HepG2 (cell line): ENCODE data around the gene NOTUM. TPM values are rescaled to one million over a fixed set of nuclear protein-coding genes. Genes with fewer than 3 reads are reported as not detected.

Experiments used
- ELF1 ChIP-seq: sonication (generic); formaldehyde crosslinking; IDR thresholded peaks from 2 replicates; pipeline ENCODE4 v1.4.0; 2020; ENCODE audit warnings: missing genetic modification reagents
- ELF3 ChIP-seq: IDR thresholded peaks from 2 replicates; pipeline ENCODE4 v1.6.1; 2016; ENCODE audit warnings: missing genetic modification reagents, missing compliant biosample characterization
- ESRRA ChIP-seq: sonication (generic); formaldehyde crosslinking; IDR thresholded peaks from 2 replicates; pipeline ENCODE4 v1.5.1; 2020; ENCODE audit warnings: mild to moderate bottlenecking, low read depth, missing genetic modification reagents
- FOXM1 ChIP-seq: sonication (generic); formaldehyde crosslinking; IDR thresholded peaks from 2 replicates; pipeline ENCODE4 v1.5.0; 2020; ENCODE audit warnings: missing genetic modification reagents
- FOXP1 ChIP-seq, 2 experiments: fragments of 450-650 bp in 1 of 2; IDR thresholded peaks; 2 replicates each; pipeline ENCODE4 v1.6.1; 2017 to 2018; ENCODE audit warnings: antibody characterized with exemption in 1 of 2
- GATAD1 ChIP-seq: IDR thresholded peaks from 2 replicates; pipeline ENCODE4 v1.6.1; 2016; ENCODE audit warnings: missing genetic modification reagents, missing compliant biosample characterization
- HIVEP1 ChIP-seq: sonication (generic); formaldehyde crosslinking; IDR thresholded peaks from 2 replicates; pipeline ENCODE4 v1.4.0; 2020; ENCODE audit warnings: mild to moderate bottlenecking, missing genetic modification reagents
- KLF16 ChIP-seq, 2 experiments: sonication (generic) in 1 of 2; formaldehyde crosslinking in 1 of 2; IDR thresholded peaks; 2 replicates each; pipeline versions ENCODE4 v1.6.1 to v1.8.0; 2016 to 2023; ENCODE audit warnings: missing genetic modification reagents in 2 of 2, missing compliant biosample characterization in 1 of 2
- MXI1 ChIP-seq: IDR thresholded peaks from 3 replicates; pipeline ENCODE4 v1.6.1; 2012; ENCODE audit warnings: low read depth, low read length, inconsistent platforms, borderline replicate concordance
- NCOA5 ChIP-seq: sonication (generic); formaldehyde crosslinking; IDR thresholded peaks from 2 replicates; pipeline ENCODE4 v1.4.0; 2020; ENCODE audit warnings: missing genetic modification reagents
- PATZ1 ChIP-seq: sonication (generic); formaldehyde crosslinking; IDR thresholded peaks from 2 replicates; pipeline ENCODE4 v1.4.0; 2020; ENCODE audit warnings: missing genetic modification reagents
- POLR2A ChIP-seq, 2 experiments: IDR thresholded peaks; 2 replicates each; pipeline ENCODE4 v1.6.1; 2011; ENCODE audit warnings: low read depth in 2 of 2, low read length in 2 of 2, mild to moderate bottlenecking in 1 of 2, moderate library complexity in 1 of 2; ENCODE audit not compliant: insufficient read depth in 1 of 2
- THAP7 ChIP-seq: sonication (generic); formaldehyde crosslinking; IDR thresholded peaks from 2 replicates; pipeline ENCODE4 v1.8.1; 2023; ENCODE audit warnings: mild to moderate bottlenecking, missing genetic modification reagents
- ZFP36L2 ChIP-seq: sonication (generic); formaldehyde crosslinking; IDR thresholded peaks from 2 replicates; pipeline ENCODE4 v1.4.0; 2020; ENCODE audit warnings: missing genetic modification reagents
- ZFYVE20 ChIP-seq: sonication (generic); formaldehyde crosslinking; IDR thresholded peaks from 2 replicates; pipeline ENCODE4 v1.8.0; 2023; ENCODE audit warnings: low read depth, mild to moderate bottlenecking, moderate library complexity, missing genetic modification reagents, borderline replicate concordance
- ZNF160 ChIP-seq: sonication (generic); formaldehyde crosslinking; IDR thresholded peaks from 2 replicates; pipeline ENCODE4 v1.8.0; 2022; ENCODE audit warnings: mild to moderate bottlenecking, inconsistent platforms, missing genetic modification reagents
- ZNF232 ChIP-seq: sonication (generic); formaldehyde crosslinking; IDR thresholded peaks from 2 replicates; pipeline ENCODE4 v1.4.0; 2020; ENCODE audit warnings: missing genetic modification reagents, borderline replicate concordance
- ZNF263 ChIP-seq: sonication (generic); formaldehyde crosslinking; IDR thresholded peaks from 2 replicates; pipeline ENCODE4 v1.4.0; 2020; ENCODE audit warnings: missing genetic modification reagents
- ZNF280B ChIP-seq: sonication (generic); formaldehyde crosslinking; IDR thresholded peaks from 2 replicates; pipeline ENCODE4 v1.5.0; 2020; ENCODE audit warnings: missing genetic modification reagents, mild to moderate bottlenecking, borderline replicate concordance
- ZNF281 ChIP-seq: sonication (generic); formaldehyde crosslinking; IDR thresholded peaks from 2 replicates; pipeline ENCODE4 v1.4.0; 2020; ENCODE audit warnings: missing genetic modification reagents, borderline replicate concordance
- ZNF430 ChIP-seq: sonication (generic); formaldehyde crosslinking; IDR thresholded peaks from 2 replicates; pipeline ENCODE4 v1.9.0; 2021; ENCODE audit warnings: mild to moderate bottlenecking, missing genetic modification reagents
- ZNF674 ChIP-seq: sonication (generic); formaldehyde crosslinking; IDR thresholded peaks from 2 replicates; pipeline ENCODE4 v1.5.0; 2020; ENCODE audit warnings: low read depth, mild to moderate bottlenecking, missing genetic modification reagents
- polyA plus RNA-seq, 8 experiments: library from polyadenylated mRNA; depleted of rRNA in 3 of 8; stranded (reverse) in 7 of 8; unstranded in 1 of 8; fragments of >200 nt; fragmentation: Illumina TruSeq in 4 of 8; extraction: Trizol in 4 of 8; gene quantifications; 2 replicates each; pipeline versions ENCODE4 v1.2.1 to v1.2.3, GENCODE V29; 2011 to 2016; ENCODE audit warnings: low read depth in 4 of 8, missing spikeins in 1 of 8, mixed read lengths in 1 of 8; ENCODE audit not compliant: insufficient read depth in 1 of 8
- total RNA-seq, 5 experiments: library from RNA; depleted of rRNA; stranded (reverse); fragments of >200 nt; fragmentation: Illumina TruSeq; extraction: Trizol; gene quantifications; 2 replicates each; pipeline ENCODE4 v1.2.3, GENCODE V29; 2016; ENCODE audit warnings: low read depth in 1 of 5

The NOTUM gene
- total and polyA plus RNA-seq, 2 of the 13 experiments (the other 11 are each of a cell fraction or from before 2014, with no cell fraction given): 150 to 160 TPM

GRCh38 chr17:81976332-81977210 is 15.6 kb upstream of the NOTUM start (continued):
- TF ChIP-seq THAP7 (peak; percentile 86), ZNF263 (CRISPR knock-in tag) (peak; percentile 23; the same call in 1 of the 2 replicates), ZFYVE20 (CRISPR knock-in tag) (peak; percentile 77; the same call in 1 of the 2 replicates), PATZ1 (CRISPR knock-in tag) (peak; percentile 19; the same call in 1 of the 2 replicates), ELF1 (CRISPR knock-in tag) (peak; percentile 54), FOXM1 (CRISPR knock-in tag) (0 out of 2 replicates have a peak, but pooled peaks have one; percentile 15), NCOA5 (CRISPR knock-in tag) (0 out of 2 replicates have a peak, but pooled peaks have one; percentile 67), KLF16 (CRISPR knock-in tag; IDR thresholded peaks at IDR 0.05) (peak in 1 of 2 experiments; percentile 36; a peak in 1 of 4 replicates), ELF3 (CRISPR knock-in tag) (no peak; the same call in 1 of the 2 replicates), ZNF160 (CRISPR knock-in tag) (no peak), ZFP36L2 (0 out of 2 replicates have a peak, but pooled peaks have one; percentile 64), FOXP1 (IDR thresholded peaks at IDR 0.05) (no peak), FOXP1 (CRISPR knock-in tag; IDR thresholded peaks at IDR 0.05) (no peak), ZNF674 (no peak), ESRRA (peak; percentile 23; the same call in 1 of the 2 replicates), ZNF232 (CRISPR knock-in tag) (no peak), ZNF280B (CRISPR knock-in tag) (0 out of 2 replicates have a peak, but pooled peaks have one; percentile 59), GATAD1 (0 out of 2 replicates have a peak, but pooled peaks have one; percentile 7), MXI1 (peak; percentile 62; the same call in 1 of the 3 replicates), HIVEP1 (CRISPR knock-in tag) (peak; percentile 42; the same call in 1 of the 2 replicates), ZNF430 (0 out of 2 replicates have a peak, but pooled peaks have one; percentile 41), ZNF281 (peak; percentile 90), POLR2A (IDR thresholded peaks at IDR 0.05; ENCODE audit: insufficient read depth in 1 of 2, low read depth in 2 of 2, low read length in 2 of 2) (no peak)
